Fibroblast of the aortic adventitia (primary cell): ENCODE measurements around the gene OR51A4. TPM values are rescaled to one million over a fixed set of nuclear protein-coding genes. Genes with fewer than 3 reads are reported as not detected.

Source experiments
- DNase-seq: peaks from one replicate; pipeline ENCODE4 v3.0.0-alpha.2; 2010; ENCODE audit warnings: low read depth
- H3K4me3 ChIP-seq: 2 replicates; pipeline ENCODE4 v1.5.1; 2011; ENCODE audit warnings: low read depth, mild to moderate bottlenecking, control low read depth, low read length, moderate library complexity
- CTCF ChIP-seq: IDR thresholded peaks from 2 replicates; pipeline ENCODE4 v1.5.1; 2011; ENCODE audit warnings: mild to moderate bottlenecking, low read length, control low read depth, inconsistent platforms; ENCODE audit not compliant: insufficient read depth
- total RNA-seq: library from RNA; depleted of rRNA; stranded (reverse); fragments of >200 nt; gene quantifications from 2 replicates; pipeline ENCODE4 v1.2.3, GENCODE V29; 2012; ENCODE audit warnings: low replicate concordance

The OR51A4 gene
- total RNA-seq = not detected in 2 replicates

- no peak for TF ChIP-seq CTCF
- DNase-seq = no peak
- no peak within 1 kb of the TSS for H3K4me3 ChIP-seq
Observed at GRCh38 chr11:4947505-4947904, at the start of gene OR51A4. TSS of gene OR51A4 (minus strand) at chr11:4947605. CDS start at chr11:4947100, 505 bp downstream.

- DNase-seq = no peak
- H3K4me3 ChIP-seq = no peak within 1 kb of the TSS
- TF ChIP-seq CTCF = no peak
Observed at GRCh38 chr11:4994551-4994950, 47.1 kb upstream of the OR51A4 start, which contains the start of gene OR51L1. TSS of gene OR51L1 (plus strand) at chr11:4994851. CDS start at chr11:4998983, 4,132 bp downstream.

GRCh38 chr11:4991060-4991459, 43.7 kb upstream of the OR51A4 start:
- no peak for TF ChIP-seq CTCF
- no peak for DNase-seq
- H3K4me3 ChIP-seq = no peak overlapping the region

- DNase-seq = no peak
- no peak for TF ChIP-seq CTCF
- no peak overlapping the region for H3K4me3 ChIP-seq
Observed at GRCh38 chr11:4983841-4984240, 36.4 kb upstream of the OR51A4 start.

- no peak for TF ChIP-seq CTCF
- DNase-seq = no peak
- H3K4me3 ChIP-seq = no peak overlapping the region
Observed at GRCh38 chr11:4982678-4983077, 35.3 kb upstream of the OR51A4 start.

GRCh38 chr11:4979036-4979435, 31.6 kb upstream of the OR51A4 start:
- no peak overlapping the region for H3K4me3 ChIP-seq
- DNase-seq = no peak
- TF ChIP-seq CTCF = no peak

- no peak for TF ChIP-seq CTCF
- no peak overlapping the region for H3K4me3 ChIP-seq
- DNase-seq = no peak
Observed at GRCh38 chr11:4975436-4975835, 28.0 kb upstream of the OR51A4 start.
